Coronary artery (tissue), 2 donors: ENCODE data around the gene WWC1.

Source experiments
- DNase-seq: peaks from one replicate; pipeline ENCODE4 v3.0.0-alpha.2; 2017; ENCODE audit warnings: low spot score
- H3K27ac ChIP-seq, 2 donors: fragments of 200-600 bp; sonication (generic); one replicate each; pipeline ENCODE4 v1.5.1; 2016 to 2019
- H3K4me3 ChIP-seq: fragments of 200-600 bp; sonication (generic); 2 replicates; pipeline ENCODE4 v1.5.1; 2016; ENCODE audit warnings: mild to moderate bottlenecking, moderate library complexity
- CTCF ChIP-seq: fragments of 200-600 bp; sonication (generic); IDR thresholded peaks from one replicate; pipeline ENCODE4 v1.5.1; 2019; ENCODE audit warnings: antibody characterized with exemption

The WWC1 gene

GRCh38 chr5:168482361-168482760, 190.9 kb downstream of the WWC1 start:
- H3K27ac ChIP-seq, result no peak overlapping the region
- H3K4me3 ChIP-seq, result no peak overlapping the region
- TF ChIP-seq CTCF, result no peak
- no peak for DNase-seq

- peak within 1 kb of the TSS; percentile 65 to 83 for H3K27ac ChIP-seq
- H3K4me3 ChIP-seq, result peak within 1 kb of the TSS; percentile 98
- peak; percentile 96 for DNase-seq
- peak; percentile 91 for TF ChIP-seq CTCF
Measured at GRCh38 chr5:168486136-168486879, 194.9 kb downstream of the WWC1 start, which contains the start of gene RARS1. TSS of gene RARS1 (plus strand) at chr5:168486471. CDS start at chr5:168486499, 28 bp downstream.

- no peak overlapping the region for H3K27ac ChIP-seq
- TF ChIP-seq CTCF, result no peak
Measured at GRCh38 chr5:168489059-168489458, 197.6 kb downstream of the WWC1 start.

GRCh38 chr5:168494057-168494555, 202.7 kb downstream of the WWC1 start:
- DNase-seq, result no peak
- H3K27ac ChIP-seq, result no peak overlapping the region
- no peak for TF ChIP-seq CTCF
- H3K4me3 ChIP-seq, result no peak overlapping the region

More at GRCh38 chr5:168489059-168489458, 197.6 kb downstream of the WWC1 start:
- DNase-seq, result no peak
- H3K4me3 ChIP-seq, result no peak overlapping the region

- no peak overlapping the region for H3K4me3 ChIP-seq
- TF ChIP-seq CTCF, result no peak
Measured at GRCh38 chr5:168502563-168503237, 211.3 kb downstream of the WWC1 start.

GRCh38 chr5:168513861-168514428, 222.5 kb downstream of the WWC1 start:
- DNase-seq, result no peak
- Histone ChIP-seq H3K4me3 (no peak overlapping the region), H3K27ac (no peak overlapping the region)
- no peak for TF ChIP-seq CTCF

More at GRCh38 chr5:168502563-168503237, 211.3 kb downstream of the WWC1 start:
- no peak overlapping the region for H3K27ac ChIP-seq
- DNase-seq, result no peak
